K562 (cell line): ENCODE results near the gene ABCB7. TPM values are rescaled to one million over a fixed set of nuclear protein-coding genes. Genes with fewer than 3 reads are reported as not detected.

ENCODE experiments used
- ATAC-seq: fragments of 200-7000 bp; cut with Tn5 transposase; 3 replicates; pipeline ENCODE4 v1.9.1; 2020; ENCODE audit warnings: moderate library complexity
- BruUV-seq: library from RNA; stranded (reverse); fragments of 400-500 nt; replicated peaks from 2 replicates; lab custom pipeline; 2021; lab: Mats Ljungman, UMichigan
- CTCF ChIA-PET: fragments of 300-600 bp; formaldehyde crosslinking; extraction: SDS; loops from one replicate; lab custom pipeline; 2021; ENCODE audit warnings: low intra/inter-chr PET ratio; lab: Yijun Ruan, JAX
- POLR2A ChIA-PET: fragments of 300-600, 350-650 bp; sonication (Branson Sonifier 250); formaldehyde crosslinking; extraction: SDS; loops from one replicate; lab custom pipeline; 2021; ENCODE audit warnings: antibody characterized with exemption, inconsistent platforms; lab: Yijun Ruan, JAX
- DNase-seq, 4 experiments: peaks; one replicate each; pipeline versions ENCODE4 v3.0.0 to v3.0.0-alpha.2; 2011 to 2018; ENCODE audit warnings: low spot score in 3 of 4, mixed read lengths in 3 of 4; ENCODE audit errors: extremely low read depth in 1 of 4
- FAIRE-seq: peaks from 2 replicates; lab custom pipeline; 2011; peaks lifted over from hg19 to GRCh38; lab: Jason Lieb, UNC
- H2AFZ ChIP-seq: 2 replicates; pipeline ENCODE4 v1.6.0; 2011; ENCODE audit warnings: low read depth, low read length, control low read depth, inconsistent platforms
- H3K27ac ChIP-seq: fragments of 200-600 bp; 3 replicates; pipeline ENCODE4 v1.8.0; 2011; ENCODE audit warnings: low read depth, mild to moderate bottlenecking, control low read depth, inconsistent platforms, low read length, moderate library complexity, mixed read lengths; ENCODE audit errors: extremely low read depth
- H3K27me3 ChIP-seq, 2 experiments: fragments of 300-600 bp in 1 of 2; 2 replicates in 1 of 2; 3 replicates in 1 of 2; pipeline versions ENCODE4 v1.6.0 to v1.8.0; 2011; ENCODE audit warnings: inconsistent platforms in 2 of 2, low read length in 2 of 2, mild to moderate bottlenecking in 1 of 2, mixed read lengths in 1 of 2, moderate library complexity in 1 of 2; ENCODE audit not compliant: control insufficient read depth in 2 of 2, insufficient read depth in 2 of 2
- H3K36me3 ChIP-seq: fragments of 300-600 bp; 3 replicates; pipeline ENCODE4 v1.8.0; 2011; ENCODE audit warnings: mild to moderate bottlenecking, low read length, inconsistent platforms; ENCODE audit not compliant: control insufficient read depth, insufficient read depth
- H3K4me1 ChIP-seq, 2 experiments: fragments of 200-600 bp in 1 of 2; replicated peaks in 1 of 2; 2 replicates in 1 of 2; 3 replicates in 1 of 2; pipeline versions ENCODE4 v1.5.1 to v1.8.0; 2011; ENCODE audit warnings: inconsistent platforms in 2 of 2, low read length in 2 of 2, mild to moderate bottlenecking in 1 of 2, mixed read lengths in 1 of 2, moderate library complexity in 1 of 2; ENCODE audit not compliant: control insufficient read depth in 2 of 2, insufficient read depth in 2 of 2
- H3K4me2 ChIP-seq: 2 replicates; pipeline ENCODE4 v1.6.1; 2011; ENCODE audit warnings: low read length, control low read depth, inconsistent platforms, mixed read lengths; ENCODE audit not compliant: insufficient read depth
- H3K4me3 ChIP-seq: fragments of 200-600 bp; sonication (generic), shearing (Covaris generic); 2 replicates; pipeline ENCODE4 v1.5.1; 2016; ENCODE audit warnings: control low read depth, inconsistent platforms
- H3K79me2 ChIP-seq: fragments of 200-600 bp; 3 replicates; pipeline ENCODE4 v1.8.0; 2011; ENCODE audit warnings: low read length, inconsistent platforms; ENCODE audit not compliant: control insufficient read depth, insufficient read depth
- H3K9ac ChIP-seq, 2 experiments: 2 replicates each; pipeline versions ENCODE4 v1.6.0 to v1.6.1; 2011; ENCODE audit warnings: low read depth in 2 of 2, low read length in 2 of 2, control low read depth in 1 of 2, inconsistent platforms in 1 of 2, mild to moderate bottlenecking in 1 of 2, mixed read lengths in 1 of 2; ENCODE audit not compliant: insufficient read depth in 1 of 2
- H3K9me1 ChIP-seq: one replicate; pipeline ENCODE4 v1.6.0; 2011; ENCODE audit warnings: inconsistent platforms, mild to moderate bottlenecking, low read length, moderate library complexity; ENCODE audit not compliant: control insufficient read depth, insufficient read depth
- H3K9me3 ChIP-seq: replicated peaks from 2 replicates; pipeline ENCODE4 v1.5.1; 2011; ENCODE audit warnings: low read depth, low read length, inconsistent platforms; ENCODE audit not compliant: control insufficient read depth, insufficient read depth
- H4K20me1 ChIP-seq: replicated peaks from 2 replicates; pipeline ENCODE4 v1.6.1; 2011; ENCODE audit warnings: low read length, inconsistent platforms, mixed read lengths; ENCODE audit not compliant: control insufficient read depth, insufficient read depth
- CBFB ChIP-seq: sonication (generic); formaldehyde crosslinking; IDR thresholded peaks from 2 replicates; pipeline ENCODE4 v1.4.0; 2020; ENCODE audit warnings: mild to moderate bottlenecking, missing genetic modification reagents
- MTA2 ChIP-seq: fragments of 450-650 bp; IDR thresholded peaks from 2 replicates; pipeline ENCODE4 v1.6.1; 2016; ENCODE audit warnings: low read depth
- NFIX ChIP-seq: fragments of 250-450 bp; sonication (Bioruptor Pico); IDR thresholded peaks from 2 replicates; pipeline ENCODE4 v1.4.0; 2020; ENCODE audit warnings: low read depth, mild to moderate bottlenecking, moderate library complexity
- PTRF ChIP-seq: fragments of 450-650 bp; IDR thresholded peaks from 2 replicates; pipeline ENCODE4 v1.6.1; 2016; ENCODE audit warnings: mild to moderate bottlenecking, missing genetic modification characterization, missing compliant biosample characterization
- RBM17 ChIP-seq: fragments of 200-400 bp; formaldehyde crosslinking; IDR thresholded peaks from 2 replicates; pipeline ENCODE4 v1.6.1; 2017; ENCODE audit warnings: low read depth, mild to moderate bottlenecking, low read length, borderline replicate concordance
- REST ChIP-seq, 2 experiments: fragments of 450-650 bp; formaldehyde crosslinking in 1 of 2; IDR thresholded peaks; 2 replicates each; pipeline versions ENCODE4 v1.4.0 to v1.6.1; 2014 to 2020; ENCODE audit warnings: mild to moderate bottlenecking in 2 of 2, borderline replicate concordance in 1 of 2, low read depth in 1 of 2
- SMC3 ChIP-seq: conservative IDR thresholded peaks from 2 replicates; pipeline ENCODE4 v1.6.1; 2011; ENCODE audit warnings: low read depth, low read length, improper control_type of control experiment; ENCODE audit not compliant: insufficient read depth
- WGBS: fragments of 100-300 bp; shearing (Covaris generic); methylation state at CpG from one replicate; pipeline ENCODE4 v1.1.6; 2016; ENCODE audit warnings: low coverage, mixed read lengths; ENCODE audit not compliant: insufficient coverage; ENCODE audit errors: missing lambda C conversion rate; 5-methylcytosine and 5-hydroxymethylcytosine counted together
- in situ Hi-C: fragments of 300-500 bp; cut with MboI; formaldehyde crosslinking; loops from 4 replicates; pipeline ENCODE4 v1.15.0; 2018; ENCODE audit warnings: inconsistent platforms, mixed read lengths
- intact Hi-C: fragments of 100-400 bp; cut with micrococcal nuclease; formaldehyde crosslinking; loops from 2 replicates; pipeline ENCODE4 v1.14.2; 2022
- polyA plus RNA-seq, 8 experiments: library from polyadenylated mRNA; depleted of rRNA in 4 of 8; stranded (reverse) in 5 of 8; unstranded in 3 of 8; fragments of >200 nt; fragmentation: Nextera tagmentation in 2 of 8; fragmentation: Illumina TruSeq in 1 of 8; extraction: Ambion mirVana in 2 of 8; extraction: Trizol in 1 of 8; gene quantifications; 2 replicates each; pipeline versions ENCODE4 v1.2.1 to v1.2.3, GENCODE V29; 2011 to 2014; ENCODE audit warnings: inconsistent platforms in 1 of 8, missing spikeins in 1 of 8
- total RNA-seq, 7 experiments: library from RNA; depleted of rRNA in 6 of 7; stranded (reverse); fragments of >200 nt in 6 of 7; fragmentation: Illumina TruSeq in 2 of 7; extraction: Trizol in 2 of 7; gene quantifications; 2 replicates each; pipeline versions ENCODE4 v1.2.1 to v1.2.3, GENCODE V29; 2011 to 2021; ENCODE audit warnings: low replicate concordance in 1 of 7

The ABCB7 gene
- total and polyA plus RNA-seq, 9 of the 15 experiments (the other 6 are each of a cell fraction or from before 2014, with no cell fraction given): 18.3 to 46.2 (median 24.2) TPM

- Histone ChIP-seq H3K9me3 (no peaks in the 10 kb centered on the region), H3K4me1 (peaks cover 0 to 3% of the 10 kb centered on the region in 2 experiments; a peak in 3 of 5 replicates), H3K27me3 (no peaks in the 10 kb centered on the region), H3K9me1 (no peaks in the 10 kb centered on the region), H2AFZ (no peak overlapping the region), H3K4me3 (peak overlapping the region; percentile 63), H3K9ac (peak overlapping the region in 1 of 2 experiments; percentile 85; a peak in 1 of 4 replicates), H4K20me1 (no peaks in the 10 kb centered on the region), H3K79me2 (peaks cover 47% of the 10 kb centered on the region), H3K4me2 (peak overlapping the region; percentile 82), H3K27ac (peak overlapping the region; percentile 35; the same call in 2 of the 3 replicates), H3K36me3 (no peaks in the 10 kb centered on the region)
- ATAC-seq (0 out of 3 replicates have a peak, but pooled peaks have one; percentile 14), FAIRE-seq (no peak), DNase-seq (no peak)
- ChIA-PET CTCF (no interaction called here), POLR2A (interaction anchor here (0.7 kb wide), 1 partner anchor 12 kb away, joined by 3 read pairs; no protein-coding TSS in a partner anchor)
- in situ Hi-C loops: no loop called here
- TSS peak; percentile 66 for BruUV-seq
- 0% methylated on average over 1 of the region's 1 CpG for WGBS
- intact Hi-C loops: no loop called here
- no peak for TF ChIP-seq MTA2
- no peak for TF ChIP-seq CBFB (CRISPR knock-in tag)
- TF ChIP-seq REST (IDR thresholded peaks at IDR 0.05; ENCODE audit: borderline replicate concordance): no peak
- TF ChIP-seq REST (CRISPR knock-in tag; IDR thresholded peaks at IDR 0.05; ENCODE audit: low read depth): no peak
- no peak for TF ChIP-seq NFIX
- TF ChIP-seq SMC3: no peak
- TF ChIP-seq PTRF (tag): no peak
- TF ChIP-seq RBM17: no peak
Measured at GRCh38 chrX:75154871-75155270, 1.2 kb downstream of the ABCB7 start.
